Stimulated activated naive CD4-positive, alpha-beta T cell treated with Interleukin-2 at 50 U/mL for 16 hours (primary cell): ENCODE measurements around the gene RSBN1.

Experiments used
- DNase-seq: peaks from one replicate; lab custom pipeline; 2025; lab: John Stamatoyannopoulos, UW

RSBN1 gene

GRCh38 chr1:113812661-113813135 is 422 bp upstream of the RSBN1 start:
- no peak for DNase-seq

GRCh38 chr1:113811156-113811887 is 954 bp downstream of the RSBN1 start:
- peak; percentile 29 for DNase-seq

GRCh38 chr1:113809670-113810602 is 2.3 kb downstream of the RSBN1 start:
- DNase-seq = no peak

GRCh38 chr1:113808450-113809195 is 3.7 kb downstream of the RSBN1 start:
- no peak for DNase-seq

GRCh38 chr1:113805639-113806038 is 6.6 kb downstream of the RSBN1 start:
- no peak for DNase-seq

GRCh38 chr1:113805256-113805531 is 7.1 kb downstream of the RSBN1 start:
- DNase-seq = no peak

GRCh38 chr1:113804421-113805255 is 7.6 kb downstream of the RSBN1 start:
- no peak for DNase-seq

GRCh38 chr1:113802367-113803007 is 9.8 kb downstream of the RSBN1 start:
- no peak for DNase-seq

- DNase-seq = no peak
Observed at GRCh38 chr1:113800487-113800886, 11.8 kb downstream of the RSBN1 start.

GRCh38 chr1:113797472-113797871 is 14.8 kb downstream of the RSBN1 start:
- no peak for DNase-seq

- no peak for DNase-seq
Observed at GRCh38 chr1:113793878-113794834, 18.1 kb downstream of the RSBN1 start.

GRCh38 chr1:113792986-113793385 is 19.3 kb downstream of the RSBN1 start:
- no peak for DNase-seq

GRCh38 chr1:113792471-113792870 is 19.8 kb downstream of the RSBN1 start:
- DNase-seq = no peak

GRCh38 chr1:113788802-113789201 is 23.5 kb downstream of the RSBN1 start:
- no peak for DNase-seq

GRCh38 chr1:113787663-113788062 is 24.6 kb downstream of the RSBN1 start:
- no peak for DNase-seq

GRCh38 chr1:113786069-113786468 is 26.2 kb downstream of the RSBN1 start:
- DNase-seq = no peak

- peak; percentile 8 for DNase-seq
Observed at GRCh38 chr1:113784104-113784779, 28.0 kb downstream of the RSBN1 start.

- peak; percentile 17 for DNase-seq
Observed at GRCh38 chr1:113783254-113784103, 28.8 kb downstream of the RSBN1 start.
